ENCODE results near the gene RUNDC3A.

Gene RUNDC3A

GRCh38 chr17:44310609-44311376 lies 2.4 kb downstream of the RUNDC3A start:
- H3K9me3 ChIP-seq (ENCODE audit: control insufficient read depth in 2 of 2, low read length in 2 of 2): no peaks in the 10 kb centered on the region
- no peaks in the 10 kb centered on the region for H3K36me3 ChIP-seq (ENCODE audit: control insufficient read depth in 2 of 2, insufficient read depth in 2 of 2, low read length in 2 of 2)
- peaks cover 18 to 19% of the 10 kb centered on the region in 2 donors for H3K27me3 ChIP-seq (ENCODE audit: control insufficient read depth in 1 of 2, insufficient read depth in 2 of 2, low read length in 2 of 2)
- H3K27ac ChIP-seq (ENCODE audit: low read length): no peak overlapping the region
- H3K4me1 ChIP-seq (ENCODE audit: control insufficient read depth, insufficient read depth, low read length): peaks cover 22% of the 10 kb centered on the region
- H3K9ac ChIP-seq (ENCODE audit: low read length in 2 of 2): no peak overlapping the region
- no peak overlapping the region for H3K4me3 ChIP-seq (ENCODE audit: low read length in 2 of 2)

DNA sequence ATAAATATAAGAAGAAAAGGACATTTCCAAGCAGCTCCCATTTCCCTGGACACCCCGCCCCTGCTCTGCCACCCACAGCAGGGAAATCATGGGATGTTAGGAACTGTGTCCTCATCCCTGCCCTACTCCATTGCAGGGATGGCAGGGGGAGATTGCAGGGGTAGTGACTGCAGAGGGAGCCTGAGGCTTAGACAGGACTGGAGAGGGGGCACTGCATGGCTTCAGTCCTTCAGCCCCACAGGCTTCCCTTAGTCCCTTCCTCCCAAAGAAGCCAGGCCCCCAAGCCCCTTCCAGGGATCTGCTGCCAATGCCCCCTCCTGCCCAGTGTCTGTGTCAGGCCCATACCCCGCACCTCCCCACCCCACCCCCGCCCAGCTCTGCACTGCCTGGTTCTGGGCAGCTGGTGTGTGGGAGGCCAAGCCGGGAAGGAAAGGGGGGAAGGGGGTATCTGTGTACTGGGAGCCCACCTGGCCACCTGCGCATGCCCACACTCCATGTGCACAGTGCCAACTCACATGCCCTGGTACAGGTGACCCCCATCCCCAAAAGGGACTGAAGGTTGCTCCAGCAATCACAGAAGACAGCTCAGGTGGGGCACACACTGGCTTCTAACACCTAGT lies 3.3 kb downstream of the RUNDC3A start:
- Histone ChIP-seq H3K9me3 (ENCODE audit: control insufficient read depth in 2 of 2, low read length in 2 of 2) (no peaks in the 10 kb centered on the region), H3K27me3 (ENCODE audit: control insufficient read depth in 1 of 2, insufficient read depth in 2 of 2, low read length in 2 of 2) (peaks cover 26 to 27% of the 10 kb centered on the region in 2 donors), H3K4me1 (ENCODE audit: control insufficient read depth, insufficient read depth, low read length) (peaks cover 22% of the 10 kb centered on the region), H3K4me3 (ENCODE audit: low read length in 2 of 2) (no peak overlapping the region), H3K9ac (ENCODE audit: low read length in 2 of 2) (no peak overlapping the region), H3K27ac (ENCODE audit: low read length) (no peak overlapping the region), H3K36me3 (ENCODE audit: control insufficient read depth in 2 of 2, insufficient read depth in 2 of 2, low read length in 2 of 2) (no peaks in the 10 kb centered on the region)

DNA sequence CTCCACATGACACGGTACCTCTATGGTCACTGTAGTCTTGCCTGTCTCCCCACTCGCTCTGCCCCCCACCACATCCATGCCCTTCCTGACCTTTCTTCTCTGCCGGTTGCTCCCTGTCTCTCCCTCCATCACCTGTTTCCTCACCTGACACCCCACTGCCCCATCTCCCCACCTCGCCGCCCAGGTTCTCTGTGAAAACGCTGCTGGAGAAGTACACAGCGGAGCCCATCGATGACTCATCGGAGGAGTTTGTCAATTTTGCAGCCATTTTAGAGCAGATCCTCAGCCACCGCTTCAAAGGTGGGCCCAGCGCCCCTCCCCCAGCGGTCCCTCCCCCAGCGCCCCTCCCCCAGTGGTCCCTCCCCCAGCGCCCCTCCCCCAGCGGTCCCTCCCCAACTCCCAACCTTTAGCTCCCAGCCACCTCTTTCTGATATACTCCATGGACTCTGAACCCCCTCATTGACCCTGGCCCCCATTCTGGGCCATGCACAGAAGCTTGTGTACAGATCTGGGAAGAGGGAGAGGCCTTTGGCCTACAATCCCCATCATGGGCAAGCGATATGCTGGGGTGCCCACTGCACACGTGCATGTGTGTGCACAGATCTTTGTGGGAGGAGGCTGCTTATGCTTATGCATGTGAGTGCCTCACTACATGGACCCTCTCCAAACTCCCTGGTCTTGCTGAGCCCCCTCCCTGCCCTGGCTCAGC lies 4.1 kb downstream of the RUNDC3A start:
- Histone ChIP-seq H3K27me3 (ENCODE audit: control insufficient read depth in 1 of 2, insufficient read depth in 2 of 2, low read length in 2 of 2) (peaks cover 32 to 35% of the 10 kb centered on the region in 2 donors), H3K9ac (ENCODE audit: low read length in 2 of 2) (no peak overlapping the region), H3K4me1 (ENCODE audit: control insufficient read depth, insufficient read depth, low read length) (peaks cover 18% of the 10 kb centered on the region), H3K9me3 (ENCODE audit: control insufficient read depth in 2 of 2, low read length in 2 of 2) (peaks cover 0 to 3% of the 10 kb centered on the region in 2 donors), H3K27ac (ENCODE audit: low read length) (no peak overlapping the region), H3K4me3 (ENCODE audit: low read length in 2 of 2) (no peak overlapping the region), H3K36me3 (ENCODE audit: control insufficient read depth in 2 of 2, insufficient read depth in 2 of 2, low read length in 2 of 2) (no peaks in the 10 kb centered on the region)

GRCh38 chr17:44314031-44314430 lies 5.6 kb downstream of the RUNDC3A start:
- Histone ChIP-seq H3K9me3 (ENCODE audit: control insufficient read depth in 2 of 2, low read length in 2 of 2) (peaks cover 0 to 3% of the 10 kb centered on the region in 2 donors), H3K27me3 (ENCODE audit: control insufficient read depth in 1 of 2, insufficient read depth in 2 of 2, low read length in 2 of 2) (peaks cover 35 to 38% of the 10 kb centered on the region in 2 donors), H3K4me1 (ENCODE audit: control insufficient read depth, insufficient read depth, low read length) (peaks cover 7% of the 10 kb centered on the region), H3K27ac (ENCODE audit: low read length) (no peak overlapping the region), H3K9ac (ENCODE audit: low read length in 2 of 2) (no peak overlapping the region), H3K36me3 (ENCODE audit: control insufficient read depth in 2 of 2, insufficient read depth in 2 of 2, low read length in 2 of 2) (no peaks in the 10 kb centered on the region), H3K4me3 (ENCODE audit: low read length in 2 of 2) (no peak overlapping the region)

- Histone ChIP-seq H3K9ac (ENCODE audit: low read length in 2 of 2) (no peak overlapping the region), H3K27ac (ENCODE audit: low read length) (no peak overlapping the region), H3K4me1 (ENCODE audit: control insufficient read depth, insufficient read depth, low read length) (peaks cover 6% of the 10 kb centered on the region), H3K9me3 (ENCODE audit: control insufficient read depth in 2 of 2, low read length in 2 of 2) (peaks cover 0 to 3% of the 10 kb centered on the region in 2 donors), H3K4me3 (ENCODE audit: low read length in 2 of 2) (peak overlapping the region in 1 of 2 donors; percentile 57), H3K36me3 (ENCODE audit: control insufficient read depth in 2 of 2, insufficient read depth in 2 of 2, low read length in 2 of 2) (peaks cover 1 to 2% of the 10 kb centered on the region in 2 donors), H3K27me3 (ENCODE audit: control insufficient read depth in 1 of 2, insufficient read depth in 2 of 2, low read length in 2 of 2) (peaks cover 35 to 38% of the 10 kb centered on the region in 2 donors)
Observed at GRCh38 chr17:44314524-44314868, 6.1 kb downstream of the RUNDC3A start.

DNA sequence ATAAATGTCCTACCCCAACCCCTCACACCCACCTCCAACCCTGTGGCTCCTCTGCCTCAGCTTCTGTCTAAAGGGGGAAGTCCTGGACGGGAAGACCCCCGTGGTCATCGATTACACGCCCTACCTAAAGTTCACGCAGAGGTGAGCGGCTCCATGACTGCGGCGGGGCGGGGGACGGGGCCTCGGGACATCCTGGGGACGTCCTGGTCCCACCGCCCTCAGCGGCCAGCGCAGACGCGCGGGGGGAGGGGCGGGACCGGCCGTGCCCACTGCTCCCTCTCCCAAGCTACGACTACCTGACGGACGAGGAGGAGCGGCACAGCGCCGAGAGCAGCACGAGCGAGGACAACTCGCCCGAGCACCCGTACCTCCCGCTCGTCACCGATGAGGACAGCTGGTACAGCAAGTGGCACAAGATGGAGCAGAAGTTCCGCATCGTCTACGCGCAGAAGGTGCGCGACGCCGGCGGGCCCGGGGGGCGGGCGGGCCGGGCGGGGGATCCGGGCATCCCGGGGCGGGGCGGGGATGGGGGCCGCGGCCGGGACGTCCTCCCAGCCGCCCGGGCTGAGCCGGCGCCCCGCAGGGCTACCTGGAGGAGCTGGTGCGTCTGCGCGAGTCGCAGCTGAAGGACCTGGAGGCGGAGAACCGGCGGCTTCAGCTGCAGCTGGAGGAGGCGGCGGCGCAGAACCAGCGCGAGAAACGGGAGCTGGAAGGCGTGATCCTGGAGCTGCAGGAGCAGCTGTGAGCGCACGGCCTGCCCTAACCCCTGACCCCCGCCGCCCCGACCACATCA lies 6.7 kb downstream of the RUNDC3A start:
- Histone ChIP-seq H3K27me3 (ENCODE audit: control insufficient read depth in 1 of 2, insufficient read depth in 2 of 2, low read length in 2 of 2) (peaks cover 35 to 38% of the 10 kb centered on the region in 2 donors), H3K36me3 (ENCODE audit: control insufficient read depth in 2 of 2, insufficient read depth in 2 of 2, low read length in 2 of 2) (peaks cover 2 to 6% of the 10 kb centered on the region in 2 donors), H3K4me1 (ENCODE audit: control insufficient read depth, insufficient read depth, low read length) (peaks cover 6% of the 10 kb centered on the region), H3K9me3 (ENCODE audit: control insufficient read depth in 2 of 2, low read length in 2 of 2) (peaks cover 0 to 3% of the 10 kb centered on the region in 2 donors), H3K9ac (ENCODE audit: low read length in 2 of 2) (no peak overlapping the region), H3K4me3 (ENCODE audit: low read length in 2 of 2) (peak overlapping the region; percentile 22 to 57), H3K27ac (ENCODE audit: low read length) (no peak overlapping the region)

DNA sequence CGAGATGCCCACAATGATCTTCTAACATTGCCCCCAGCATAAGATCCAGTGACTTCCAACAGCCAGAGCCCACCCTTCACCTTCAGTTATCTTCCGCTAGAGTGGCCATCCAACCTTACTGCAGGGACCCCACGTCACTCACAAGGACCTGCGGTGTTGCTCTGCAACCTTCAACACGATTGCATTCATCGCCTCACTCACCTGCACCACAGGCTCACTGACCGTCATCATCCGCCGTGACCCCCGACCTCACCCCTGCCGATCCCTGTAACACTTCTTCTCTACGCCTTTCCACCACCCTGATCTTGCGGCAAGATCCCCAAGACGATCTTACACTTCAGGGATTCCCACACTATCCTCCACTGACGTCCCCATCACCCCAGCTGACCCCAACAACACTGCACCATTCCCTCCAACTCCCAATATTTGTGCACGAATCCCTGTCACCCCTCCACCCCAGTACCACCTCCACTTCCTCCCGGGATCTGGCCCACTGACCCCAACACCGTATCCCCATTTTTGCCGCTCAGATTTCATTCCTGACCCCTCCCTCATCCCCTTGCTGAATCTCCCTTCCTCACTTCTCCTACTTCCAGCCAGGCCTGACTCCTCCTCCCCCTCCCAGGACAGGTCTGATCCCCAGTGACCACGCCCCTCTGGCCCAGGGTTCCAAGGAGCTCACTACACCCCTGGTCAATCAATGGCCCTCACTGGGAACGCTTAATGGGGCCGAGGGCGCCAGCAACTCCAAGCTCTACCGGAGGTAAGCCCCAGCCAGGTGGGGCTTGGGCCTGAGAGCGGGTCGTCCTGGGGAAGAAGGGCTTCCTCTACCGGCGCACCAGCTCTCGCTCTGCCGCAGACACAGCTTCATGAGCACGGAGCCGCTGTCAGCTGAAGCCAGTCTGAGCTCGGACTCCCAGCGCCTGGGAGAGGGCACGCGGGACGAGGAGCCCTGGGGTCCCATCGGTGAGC lies 7.6 kb downstream of the RUNDC3A start:
- peaks cover 6% of the 10 kb centered on the region for H3K4me1 ChIP-seq (ENCODE audit: control insufficient read depth, insufficient read depth, low read length)
- peaks cover 8 to 12% of the 10 kb centered on the region in 2 donors for H3K36me3 ChIP-seq (ENCODE audit: control insufficient read depth in 2 of 2, insufficient read depth in 2 of 2, low read length in 2 of 2)
- no peak overlapping the region for H3K27ac ChIP-seq (ENCODE audit: low read length)
- H3K9me3 ChIP-seq (ENCODE audit: control insufficient read depth in 2 of 2, low read length in 2 of 2): peaks cover 0 to 3% of the 10 kb centered on the region in 2 donors
- peaks cover 35 to 38% of the 10 kb centered on the region in 2 donors for H3K27me3 ChIP-seq (ENCODE audit: control insufficient read depth in 1 of 2, insufficient read depth in 2 of 2, low read length in 2 of 2)
- H3K9ac ChIP-seq (ENCODE audit: low read length in 2 of 2): no peak overlapping the region
- no peak overlapping the region for H3K4me3 ChIP-seq (ENCODE audit: low read length in 2 of 2)

GRCh38 chr17:44317545-44317944 lies 9.1 kb downstream of the RUNDC3A start:
- Histone ChIP-seq H3K9ac (ENCODE audit: low read length in 2 of 2) (no peak overlapping the region), H3K27me3 (ENCODE audit: control insufficient read depth in 1 of 2, insufficient read depth in 2 of 2, low read length in 2 of 2) (peaks cover 35 to 38% of the 10 kb centered on the region in 2 donors), H3K36me3 (ENCODE audit: control insufficient read depth in 2 of 2, insufficient read depth in 2 of 2, low read length in 2 of 2) (peaks cover 19 to 20% of the 10 kb centered on the region in 2 donors), H3K9me3 (ENCODE audit: control insufficient read depth in 2 of 2, low read length in 2 of 2) (peaks cover 0 to 3% of the 10 kb centered on the region in 2 donors), H3K4me3 (ENCODE audit: low read length in 2 of 2) (no peak overlapping the region), H3K27ac (ENCODE audit: low read length) (no peak overlapping the region), H3K4me1 (ENCODE audit: control insufficient read depth, insufficient read depth, low read length) (peaks cover 6% of the 10 kb centered on the region)

GRCh38 chr17:44318077-44318892 lies 9.9 kb downstream of the RUNDC3A start:
- H3K36me3 ChIP-seq (ENCODE audit: control insufficient read depth in 2 of 2, insufficient read depth in 2 of 2, low read length in 2 of 2): peaks cover 19 to 20% of the 10 kb centered on the region in 2 donors

More at GRCh38 chr17:44318077-44318892, 9.9 kb downstream of the RUNDC3A start:
- Histone ChIP-seq H3K9ac (ENCODE audit: low read length in 2 of 2) (no peak overlapping the region), H3K4me1 (ENCODE audit: control insufficient read depth, insufficient read depth, low read length) (peaks cover 6% of the 10 kb centered on the region), H3K27me3 (ENCODE audit: control insufficient read depth in 1 of 2, insufficient read depth in 2 of 2, low read length in 2 of 2) (peaks cover 29 to 38% of the 10 kb centered on the region in 2 donors), H3K4me3 (ENCODE audit: low read length in 2 of 2) (no peak overlapping the region), H3K9me3 (ENCODE audit: control insufficient read depth in 2 of 2, low read length in 2 of 2) (peaks cover 0 to 3% of the 10 kb centered on the region in 2 donors), H3K27ac (ENCODE audit: low read length) (no peak overlapping the region)
